Uterus (tissue), 4 donors: ENCODE measurements around the gene CACNA2D2. TPM values are rescaled to one million over a fixed set of nuclear protein-coding genes. Genes with fewer than 3 reads are reported as not detected.

Experiments
- DNase-seq, 2 donors: peaks; one replicate each; pipeline ENCODE4 v3.0.0-alpha.2; 2019 to 2020
- H3K27ac ChIP-seq, 2 donors: fragments of 200-600 bp; sonication (generic); 1 replicate in 1 of 2; 2 replicates in 1 of 2; pipeline ENCODE4 v1.5.1; 2016 to 2018
- H3K27me3 ChIP-seq, 2 donors: fragments of 200-600 bp; sonication (generic); one replicate each; pipeline ENCODE4 v1.5.1; 2018 to 2019; ENCODE audit warnings: control low read depth in 1 of 2
- H3K36me3 ChIP-seq, 2 donors: fragments of 200-600 bp; sonication (generic); one replicate each; pipeline ENCODE4 v1.5.1; 2019; ENCODE audit warnings: control low read depth in 1 of 2
- H3K4me1 ChIP-seq, 2 donors: fragments of 200-600 bp; sonication (generic); one replicate each; pipeline ENCODE4 v1.5.1; 2018 to 2019; ENCODE audit warnings: control low read depth in 1 of 2
- H3K4me3 ChIP-seq, 2 donors: fragments of 200-600 bp; sonication (generic); 1 replicate in 1 of 2; 2 replicates in 1 of 2; pipeline ENCODE4 v1.5.1; 2018 to 2019; ENCODE audit warnings: mild to moderate bottlenecking in 1 of 2
- H3K9me3 ChIP-seq, 2 donors: fragments of 200-600 bp; sonication (generic); one replicate each; pipeline ENCODE4 v1.5.1; 2019; ENCODE audit warnings: control low read depth in 1 of 2
- POLR2A ChIP-seq, 2 donors: fragments of 450-650 bp; IDR thresholded peaks; one replicate each; pipeline ENCODE4 v1.6.1; 2016; ENCODE audit warnings: antibody characterized with exemption in 2 of 2, mild to moderate bottlenecking in 1 of 2, moderate library complexity in 1 of 2
- intact Hi-C: fragments of 100-400 bp; cut with DNase I; formaldehyde crosslinking; loops from one replicate; pipeline ENCODE4 v1.15.1; 2023; ENCODE audit warnings: low total_unique reads
- total RNA-seq, 4 donors: library from RNA; depleted of rRNA in 3 of 4; stranded (reverse); fragments of >200 nt in 3 of 4; gene quantifications; one replicate each; pipeline versions ENCODE4 v1.1.0 to v1.2.4, GENCODE V29; 2014 to 2023
- TF ChIP-seq, protein P1 (sequence below), 4 experiments: fragments of 200-600 bp in 2 of 4; fragments of 450-650 bp in 2 of 4; sonication (generic) in 2 of 4; IDR thresholded peaks; one replicate each; pipeline ENCODE4 v1.5.1; 2016 to 2019; ENCODE audit warnings: antibody characterized with exemption in 4 of 4, mild to moderate bottlenecking in 2 of 4, moderate library complexity in 1 of 4
- donor health status: DM: yes; HTN: yes; CAD: no.

CACNA2D2 gene
- total RNA-seq, 4 donors from 2014 or later = under 0.01 to 6.1 (median 5.3) TPM; not detected in 1

DNA sequence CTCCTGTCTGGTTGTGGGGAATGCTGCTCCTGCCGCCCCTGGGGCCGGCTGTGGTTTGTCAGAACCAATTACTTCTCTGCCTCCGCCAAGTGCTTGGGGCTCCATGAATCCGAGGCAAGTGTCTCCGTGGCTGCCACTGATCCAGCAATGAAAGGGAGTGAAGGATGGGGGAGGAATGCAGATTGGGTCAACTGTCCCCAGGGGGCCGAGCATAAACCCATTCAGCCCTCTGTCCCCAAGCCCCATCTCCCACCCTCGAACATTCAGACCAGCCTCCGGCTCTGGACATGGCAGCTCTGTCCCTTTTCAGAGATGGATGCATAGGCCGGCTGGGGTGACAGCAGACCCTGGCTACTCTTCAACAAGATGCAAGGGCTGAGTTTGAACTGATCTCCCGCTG, 35.5 kb downstream of the CACNA2D2 start:
- intact Hi-C loops = no loop called here
- no peaks in the 10 kb centered on the region for H3K9me3 ChIP-seq
- no peak for TF ChIP-seq POLR2A (IDR thresholded peaks at IDR 0.05)
- TF ChIP-seq, protein P1, sequence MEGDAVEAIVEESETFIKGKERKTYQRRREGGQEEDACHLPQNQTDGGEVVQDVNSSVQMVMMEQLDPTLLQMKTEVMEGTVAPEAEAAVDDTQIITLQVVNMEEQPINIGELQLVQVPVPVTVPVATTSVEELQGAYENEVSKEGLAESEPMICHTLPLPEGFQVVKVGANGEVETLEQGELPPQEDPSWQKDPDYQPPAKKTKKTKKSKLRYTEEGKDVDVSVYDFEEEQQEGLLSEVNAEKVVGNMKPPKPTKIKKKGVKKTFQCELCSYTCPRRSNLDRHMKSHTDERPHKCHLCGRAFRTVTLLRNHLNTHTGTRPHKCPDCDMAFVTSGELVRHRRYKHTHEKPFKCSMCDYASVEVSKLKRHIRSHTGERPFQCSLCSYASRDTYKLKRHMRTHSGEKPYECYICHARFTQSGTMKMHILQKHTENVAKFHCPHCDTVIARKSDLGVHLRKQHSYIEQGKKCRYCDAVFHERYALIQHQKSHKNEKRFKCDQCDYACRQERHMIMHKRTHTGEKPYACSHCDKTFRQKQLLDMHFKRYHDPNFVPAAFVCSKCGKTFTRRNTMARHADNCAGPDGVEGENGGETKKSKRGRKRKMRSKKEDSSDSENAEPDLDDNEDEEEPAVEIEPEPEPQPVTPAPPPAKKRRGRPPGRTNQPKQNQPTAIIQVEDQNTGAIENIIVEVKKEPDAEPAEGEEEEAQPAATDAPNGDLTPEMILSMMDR (IDR thresholded peaks at IDR 0.05) = no peak

DNA sequence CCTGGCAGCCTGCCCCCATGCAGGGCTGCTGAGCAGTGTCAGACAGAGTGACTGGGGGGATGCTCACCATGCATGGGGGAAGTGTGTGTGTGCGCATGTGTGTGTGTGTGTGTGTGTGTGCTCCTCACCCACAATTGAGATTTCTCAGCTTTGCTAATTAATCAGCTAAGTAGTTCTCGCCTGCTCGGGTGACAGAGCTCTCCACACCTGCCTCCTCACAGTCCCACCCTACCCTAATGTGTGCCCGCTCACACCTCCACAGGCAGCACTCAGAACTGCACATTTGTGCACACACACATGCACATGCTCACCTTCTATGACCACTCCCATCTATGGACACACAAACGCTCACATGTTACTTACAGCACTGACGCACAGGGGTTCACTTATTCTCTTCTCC, 37.3 kb downstream of the CACNA2D2 start:
- intact Hi-C loops = no loop called here
- Histone ChIP-seq H3K27me3 (no peaks in the 10 kb centered on the region), H3K36me3 (no peaks in the 10 kb centered on the region), H3K27ac (no peak overlapping the region), H3K4me3 (no peak overlapping the region), H3K9me3 (no peaks in the 10 kb centered on the region), H3K4me1 (no peaks in the 10 kb centered on the region)
- no peak for DNase-seq
- no peak for TF ChIP-seq POLR2A (IDR thresholded peaks at IDR 0.05)
- TF ChIP-seq, protein P1 (IDR thresholded peaks at IDR 0.05) = no peak

More for the DNA sequence above, 35.5 kb downstream of the CACNA2D2 start:
- Histone ChIP-seq H3K27me3 (no peaks in the 10 kb centered on the region), H3K4me3 (no peak overlapping the region), H3K36me3 (no peaks in the 10 kb centered on the region), H3K27ac (no peak overlapping the region), H3K4me1 (no peaks in the 10 kb centered on the region)
- DNase-seq = no peak

DNA sequence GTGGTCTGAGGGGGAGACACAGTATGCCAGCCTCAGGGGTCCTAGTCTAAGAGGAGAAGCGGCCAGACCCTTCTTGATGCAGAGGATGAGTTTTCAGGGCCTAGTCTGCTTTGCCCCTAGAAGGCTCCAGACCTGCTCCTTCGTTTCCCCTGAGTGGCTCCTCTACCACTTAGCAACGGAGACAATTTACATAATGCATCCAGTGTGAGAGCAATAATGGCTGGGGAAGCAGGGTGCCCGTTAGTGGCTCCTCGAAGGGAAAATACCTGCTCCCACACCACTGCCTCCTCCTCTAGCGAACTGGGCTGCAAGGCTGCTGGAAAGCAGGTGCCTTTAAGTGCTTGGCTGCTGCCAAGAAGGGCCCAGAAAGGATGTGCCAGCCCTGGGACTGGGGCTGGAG, 38.9 kb downstream of the CACNA2D2 start:
- DNase-seq = no peak
- no peak overlapping the region for H3K27ac ChIP-seq
- intact Hi-C loops = no loop called here
- H3K4me1 ChIP-seq = no peaks in the 10 kb centered on the region
- no peak for TF ChIP-seq POLR2A (IDR thresholded peaks at IDR 0.05)
- TF ChIP-seq, protein P1 (IDR thresholded peaks at IDR 0.05) = no peak
- no peaks in the 10 kb centered on the region for H3K36me3 ChIP-seq
- H3K9me3 ChIP-seq = no peaks in the 10 kb centered on the region
- no peaks in the 10 kb centered on the region for H3K27me3 ChIP-seq
- H3K4me3 ChIP-seq = no peak overlapping the region

DNA sequence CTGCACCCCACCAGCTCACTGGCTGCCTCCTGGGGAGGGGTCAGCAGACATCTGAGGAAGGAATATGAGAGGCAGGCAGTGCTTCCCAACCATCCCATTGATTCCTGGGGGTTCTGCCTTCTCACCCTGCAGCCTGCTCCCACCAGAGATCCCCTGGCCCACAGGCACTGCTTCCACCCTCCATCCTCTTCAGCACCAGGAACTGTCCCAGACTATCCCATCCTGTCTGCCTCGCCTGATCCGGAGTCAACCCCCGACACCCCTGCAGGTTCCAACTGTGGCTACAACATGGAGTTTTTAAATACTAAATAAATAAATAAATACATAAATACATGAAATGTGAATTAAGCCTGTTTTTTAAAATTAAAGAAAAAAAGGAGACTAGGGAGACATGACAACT, 43.6 kb downstream of the CACNA2D2 start:
- intact Hi-C loops = no loop called here
- H3K27me3 ChIP-seq = no peaks in the 10 kb centered on the region
- no peaks in the 10 kb centered on the region for H3K36me3 ChIP-seq
- no peak for DNase-seq
- no peaks in the 10 kb centered on the region for H3K4me1 ChIP-seq
- no peak overlapping the region for H3K4me3 ChIP-seq
- H3K9me3 ChIP-seq = no peaks in the 10 kb centered on the region
- no peak overlapping the region for H3K27ac ChIP-seq
- TF ChIP-seq, protein P1 (IDR thresholded peaks at IDR 0.05) = no peak
- no peak for TF ChIP-seq POLR2A (IDR thresholded peaks at IDR 0.05)

DNA sequence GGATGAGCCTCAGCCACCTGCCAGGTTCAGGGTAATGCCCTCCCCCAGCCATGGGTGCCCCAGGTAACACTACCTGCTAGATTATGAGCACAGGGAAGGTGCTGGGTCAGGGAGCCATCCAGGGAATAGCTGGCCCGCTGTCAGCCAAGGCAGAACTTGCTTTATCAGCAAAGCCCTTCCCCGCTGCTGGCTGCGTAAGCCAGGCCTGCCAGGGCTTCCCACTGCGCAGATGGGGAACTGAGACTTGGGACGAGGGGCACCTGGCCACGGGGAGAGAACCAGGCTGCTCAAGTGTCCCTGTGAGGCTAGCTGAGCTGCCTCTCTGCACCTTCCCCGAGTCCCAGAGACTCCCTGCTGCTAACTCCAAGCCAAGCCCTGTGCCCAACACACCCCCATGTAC, 45.4 kb downstream of the CACNA2D2 start:
- Histone ChIP-seq H3K36me3 (no peaks in the 10 kb centered on the region), H3K27me3 (no peaks in the 10 kb centered on the region), H3K4me1 (no peaks in the 10 kb centered on the region), H3K4me3 (no peak overlapping the region), H3K27ac (no peak overlapping the region), H3K9me3 (no peaks in the 10 kb centered on the region)
- DNase-seq = no peak
- intact Hi-C loops = no loop called here
- TF ChIP-seq, protein P1 (IDR thresholded peaks at IDR 0.05) = no peak
- TF ChIP-seq POLR2A (IDR thresholded peaks at IDR 0.05) = no peak
